Uterus (tissue), 2 donors: Measurements from ENCODE around the gene CDC42EP1.

Experiments used
- CTCF ChIP-seq, 4 experiments: fragments of 200-600 bp in 2 of 4; fragments of 450-650 bp in 2 of 4; sonication (generic) in 2 of 4; IDR thresholded peaks; one replicate each; pipeline ENCODE4 v1.5.1; 2016 to 2019; ENCODE audit warnings: antibody characterized with exemption in 4 of 4, mild to moderate bottlenecking in 2 of 4, moderate library complexity in 1 of 4
- POLR2A ChIP-seq, 2 donors: fragments of 450-650 bp; IDR thresholded peaks; one replicate each; pipeline ENCODE4 v1.6.1; 2016; ENCODE audit warnings: antibody characterized with exemption in 2 of 2, mild to moderate bottlenecking in 1 of 2, moderate library complexity in 1 of 2

DNA sequence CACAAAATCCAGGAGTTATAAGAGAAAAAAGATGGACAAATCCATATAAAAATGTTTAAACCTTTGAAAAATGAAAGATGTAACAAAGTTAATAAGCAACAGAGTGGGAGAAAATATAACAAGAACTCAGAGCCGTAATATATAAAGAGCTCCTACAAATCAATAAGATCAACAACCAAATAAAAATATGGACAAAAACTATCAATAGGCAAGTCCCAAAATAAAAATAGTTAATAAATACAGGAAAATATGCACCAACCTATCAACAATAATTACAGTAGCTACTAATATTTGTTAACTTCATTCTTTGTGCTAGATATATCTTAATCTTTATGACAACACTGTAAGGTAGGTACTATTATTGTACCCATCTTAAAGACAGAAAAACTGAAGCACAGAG, 43.8 kb upstream of the CDC42EP1 start:
- TF ChIP-seq CTCF (IDR thresholded peaks at IDR 0.05): no peak
- no peak for TF ChIP-seq POLR2A (IDR thresholded peaks at IDR 0.05)
